ENCODE results near the gene ARHGEF28. TPM values are rescaled to one million over a fixed set of nuclear protein-coding genes. Genes with fewer than 3 reads are reported as not detected.

The ARHGEF28 gene
- total RNA-seq, 1 experiment from 2014 or later: 0.57 TPM

DNA sequence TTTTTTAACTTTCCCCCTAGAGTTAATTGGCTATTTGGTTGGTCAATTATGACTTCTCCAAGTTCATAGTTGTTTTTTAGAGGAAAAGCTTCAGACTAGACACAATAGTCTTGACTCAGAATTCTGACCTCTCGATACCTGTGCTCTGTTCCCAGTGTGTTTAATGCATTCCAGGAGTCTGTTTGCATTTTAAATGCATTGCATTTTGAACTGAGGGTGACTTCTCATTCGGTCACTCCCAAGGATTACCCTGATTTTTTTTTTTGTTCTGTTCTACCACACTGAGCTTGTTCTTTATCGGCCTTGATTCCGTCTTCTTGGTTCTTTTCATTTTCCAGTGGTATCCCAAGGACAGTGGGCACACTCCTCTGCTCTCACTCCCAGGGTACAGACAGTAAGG, 16.3 kb downstream of the ARHGEF28 start:
- Histone ChIP-seq H3K4ac (ENCODE audit: low read depth, low read length) (no peak overlapping the region), H2BK12ac (ENCODE audit: insufficient read length, low read depth, low read length) (no peak overlapping the region), H2AFZ (ENCODE audit: low read length) (no peak overlapping the region), H4K20me1 (ENCODE audit: control insufficient read depth, insufficient read depth, insufficient read length) (no peaks in the 10 kb centered on the region), H3K27me3 (ENCODE audit: insufficient read depth, low read length) (no peaks in the 10 kb centered on the region), H3K18ac (ENCODE audit: insufficient read length, low read depth, low read length) (no peak overlapping the region), H3K79me2 (ENCODE audit: insufficient read depth, low read length) (no peaks in the 10 kb centered on the region), H3K9me3 (ENCODE audit: control insufficient read depth, low read depth, low read length) (no peaks in the 10 kb centered on the region), H3K4me2 (ENCODE audit: insufficient read depth, insufficient read length, low read length) (no peak overlapping the region), H2BK120ac (ENCODE audit: low read depth, low read length, poor library complexity, severe bottlenecking) (no peak overlapping the region), H3K4me1 (ENCODE audit: insufficient read depth, low read length) (no peaks in the 10 kb centered on the region; the same call in 1 of the 2 replicates), H4K5ac (ENCODE audit: insufficient read length, low read depth, low read length) (no peak overlapping the region), H3K23ac (ENCODE audit: insufficient read length, low read depth, low read length) (no peak overlapping the region), H4K91ac (ENCODE audit: insufficient read length, low read depth, low read length) (no peak overlapping the region), H3T11ph (ENCODE audit: low read length) (no peak overlapping the region), H2BK5ac (ENCODE audit: insufficient read length, low read length) (no peak overlapping the region), H3K79me1 (ENCODE audit: insufficient read depth, low read depth, low read length, poor library complexity, severe bottlenecking) (no peaks in the 10 kb centered on the region), H3K27ac (ENCODE audit: insufficient read length, low read depth, low read length) (no peak overlapping the region), H4K8ac (replicated peaks; ENCODE audit: insufficient read length, low read depth, low read length) (no peak overlapping the region), H2AK5ac (ENCODE audit: insufficient read length, low read length) (no peak overlapping the region), H2BK15ac (ENCODE audit: low read depth, low read length) (no peak overlapping the region), H3K23me2 (ENCODE audit: insufficient read length, low read depth, low read length, poor library complexity, severe bottlenecking) (no peaks in the 10 kb centered on the region), H2BK20ac (ENCODE audit: low read depth, low read length, poor library complexity, severe bottlenecking) (no peak overlapping the region), H3K56ac (ENCODE audit: insufficient read length, low read depth, low read length) (no peak overlapping the region), H3K14ac (ENCODE audit: insufficient read depth, low read length) (no peak overlapping the region), H3K9ac (ENCODE audit: extremely low read depth, insufficient read length, low read length) (no peak overlapping the region)
- DNase-seq: no peak
- Mint-ChIP-seq H3K36me3 (ENCODE audit: insufficient read depth in 1 of 3, low read depth in 3 of 3) (no peaks in the 10 kb centered on the region), H3K4me1 (peaks cover 24 to 41% of the 10 kb centered on the region in 2 experiments), H3K27ac (no peak overlapping the region), H3K27me3 (ENCODE audit: low read depth) (peaks cover 9% of the 10 kb centered on the region), H3K9me3 (no peaks in the 10 kb centered on the region), H3K4me3 (no peak overlapping the region)
- WGBS (ENCODE audit: extremely low coverage, insufficient read length, low lambda C conversion rate): no CpG with 5 or more reads among the region's 4 CpGs
- TF ChIP-seq, protein P1, sequence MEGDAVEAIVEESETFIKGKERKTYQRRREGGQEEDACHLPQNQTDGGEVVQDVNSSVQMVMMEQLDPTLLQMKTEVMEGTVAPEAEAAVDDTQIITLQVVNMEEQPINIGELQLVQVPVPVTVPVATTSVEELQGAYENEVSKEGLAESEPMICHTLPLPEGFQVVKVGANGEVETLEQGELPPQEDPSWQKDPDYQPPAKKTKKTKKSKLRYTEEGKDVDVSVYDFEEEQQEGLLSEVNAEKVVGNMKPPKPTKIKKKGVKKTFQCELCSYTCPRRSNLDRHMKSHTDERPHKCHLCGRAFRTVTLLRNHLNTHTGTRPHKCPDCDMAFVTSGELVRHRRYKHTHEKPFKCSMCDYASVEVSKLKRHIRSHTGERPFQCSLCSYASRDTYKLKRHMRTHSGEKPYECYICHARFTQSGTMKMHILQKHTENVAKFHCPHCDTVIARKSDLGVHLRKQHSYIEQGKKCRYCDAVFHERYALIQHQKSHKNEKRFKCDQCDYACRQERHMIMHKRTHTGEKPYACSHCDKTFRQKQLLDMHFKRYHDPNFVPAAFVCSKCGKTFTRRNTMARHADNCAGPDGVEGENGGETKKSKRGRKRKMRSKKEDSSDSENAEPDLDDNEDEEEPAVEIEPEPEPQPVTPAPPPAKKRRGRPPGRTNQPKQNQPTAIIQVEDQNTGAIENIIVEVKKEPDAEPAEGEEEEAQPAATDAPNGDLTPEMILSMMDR (conservative IDR thresholded peaks at IDR 0.05): no peak
